Uterus (tissue), 2 donors: ENCODE data around the gene CGNL1.

Experiments
- CTCF ChIP-seq, 4 experiments: fragments of 200-600 bp in 2 of 4; fragments of 450-650 bp in 2 of 4; sonication (generic) in 2 of 4; IDR thresholded peaks; one replicate each; pipeline ENCODE4 v1.5.1; 2016 to 2019; ENCODE audit warnings: antibody characterized with exemption in 4 of 4, mild to moderate bottlenecking in 2 of 4, moderate library complexity in 1 of 4
- POLR2A ChIP-seq, 2 donors: fragments of 450-650 bp; IDR thresholded peaks; one replicate each; pipeline ENCODE4 v1.6.1; 2016; ENCODE audit warnings: antibody characterized with exemption in 2 of 2, mild to moderate bottlenecking in 1 of 2, moderate library complexity in 1 of 2

GRCh38 chr15:57493351-57493750 lies 117.0 kb downstream of the CGNL1 start:
- TF ChIP-seq CTCF (IDR thresholded peaks at IDR 0.05) (no peak), POLR2A (IDR thresholded peaks at IDR 0.05) (no peak)
